K562 (cell line): ENCODE measurements around the gene MRPL22. TPM values are rescaled to one million over a fixed set of nuclear protein-coding genes. Genes with fewer than 3 reads are reported as not detected.

Experiments used
- ATAC-seq: fragments of 200-7000 bp; cut with Tn5 transposase; 3 replicates; pipeline ENCODE4 v1.9.1; 2020; ENCODE audit warnings: moderate library complexity
- BruUV-seq: library from RNA; stranded (reverse); fragments of 400-500 nt; replicated peaks from 2 replicates; lab custom pipeline; 2021; lab: Mats Ljungman, UMichigan
- CTCF ChIA-PET: fragments of 300-600 bp; formaldehyde crosslinking; extraction: SDS; loops from one replicate; lab custom pipeline; 2021; ENCODE audit warnings: low intra/inter-chr PET ratio; lab: Yijun Ruan, JAX
- POLR2A ChIA-PET: fragments of 300-600, 350-650 bp; sonication (Branson Sonifier 250); formaldehyde crosslinking; extraction: SDS; loops from one replicate; lab custom pipeline; 2021; ENCODE audit warnings: antibody characterized with exemption, inconsistent platforms; lab: Yijun Ruan, JAX
- DNase-seq, 4 experiments: peaks; one replicate each; pipeline versions ENCODE4 v3.0.0 to v3.0.0-alpha.2; 2011 to 2018; ENCODE audit warnings: low spot score in 3 of 4, mixed read lengths in 3 of 4; ENCODE audit errors: extremely low read depth in 1 of 4
- FAIRE-seq: peaks from 2 replicates; lab custom pipeline; 2011; peaks lifted over from hg19 to GRCh38; lab: Jason Lieb, UNC
- H2AFZ ChIP-seq: 2 replicates; pipeline ENCODE4 v1.6.0; 2011; ENCODE audit warnings: low read depth, low read length, control low read depth, inconsistent platforms
- H3K27ac ChIP-seq: fragments of 200-600 bp; 3 replicates; pipeline ENCODE4 v1.8.0; 2011; ENCODE audit warnings: low read depth, mild to moderate bottlenecking, control low read depth, inconsistent platforms, low read length, moderate library complexity, mixed read lengths; ENCODE audit errors: extremely low read depth
- H3K27me3 ChIP-seq, 2 experiments: fragments of 300-600 bp in 1 of 2; 2 replicates in 1 of 2; 3 replicates in 1 of 2; pipeline versions ENCODE4 v1.6.0 to v1.8.0; 2011; ENCODE audit warnings: inconsistent platforms in 2 of 2, low read length in 2 of 2, mild to moderate bottlenecking in 1 of 2, mixed read lengths in 1 of 2, moderate library complexity in 1 of 2; ENCODE audit not compliant: control insufficient read depth in 2 of 2, insufficient read depth in 2 of 2
- H3K36me3 ChIP-seq: fragments of 300-600 bp; 3 replicates; pipeline ENCODE4 v1.8.0; 2011; ENCODE audit warnings: mild to moderate bottlenecking, low read length, inconsistent platforms; ENCODE audit not compliant: control insufficient read depth, insufficient read depth
- H3K4me1 ChIP-seq, 2 experiments: fragments of 200-600 bp in 1 of 2; replicated peaks in 1 of 2; 2 replicates in 1 of 2; 3 replicates in 1 of 2; pipeline versions ENCODE4 v1.5.1 to v1.8.0; 2011; ENCODE audit warnings: inconsistent platforms in 2 of 2, low read length in 2 of 2, mild to moderate bottlenecking in 1 of 2, mixed read lengths in 1 of 2, moderate library complexity in 1 of 2; ENCODE audit not compliant: control insufficient read depth in 2 of 2, insufficient read depth in 2 of 2
- H3K4me2 ChIP-seq: 2 replicates; pipeline ENCODE4 v1.6.1; 2011; ENCODE audit warnings: low read length, control low read depth, inconsistent platforms, mixed read lengths; ENCODE audit not compliant: insufficient read depth
- H3K4me3 ChIP-seq: fragments of 200-600 bp; sonication (generic), shearing (Covaris generic); 2 replicates; pipeline ENCODE4 v1.5.1; 2016; ENCODE audit warnings: control low read depth, inconsistent platforms
- H3K79me2 ChIP-seq: fragments of 200-600 bp; 3 replicates; pipeline ENCODE4 v1.8.0; 2011; ENCODE audit warnings: low read length, inconsistent platforms; ENCODE audit not compliant: control insufficient read depth, insufficient read depth
- H3K9ac ChIP-seq, 2 experiments: 2 replicates each; pipeline versions ENCODE4 v1.6.0 to v1.6.1; 2011; ENCODE audit warnings: low read depth in 2 of 2, low read length in 2 of 2, control low read depth in 1 of 2, inconsistent platforms in 1 of 2, mild to moderate bottlenecking in 1 of 2, mixed read lengths in 1 of 2; ENCODE audit not compliant: insufficient read depth in 1 of 2
- H3K9me1 ChIP-seq: one replicate; pipeline ENCODE4 v1.6.0; 2011; ENCODE audit warnings: inconsistent platforms, mild to moderate bottlenecking, low read length, moderate library complexity; ENCODE audit not compliant: control insufficient read depth, insufficient read depth
- H3K9me3 ChIP-seq: replicated peaks from 2 replicates; pipeline ENCODE4 v1.5.1; 2011; ENCODE audit warnings: low read depth, low read length, inconsistent platforms; ENCODE audit not compliant: control insufficient read depth, insufficient read depth
- H4K20me1 ChIP-seq: replicated peaks from 2 replicates; pipeline ENCODE4 v1.6.1; 2011; ENCODE audit warnings: low read length, inconsistent platforms, mixed read lengths; ENCODE audit not compliant: control insufficient read depth, insufficient read depth
- CAMTA2 ChIP-seq: fragments of 250-450 bp; sonication (Bioruptor Pico); conservative IDR thresholded peaks from 2 replicates; pipeline ENCODE4 v1.5.1; 2022
- CREB1 ChIP-seq, 2 experiments: sonication (generic) in 1 of 2; formaldehyde crosslinking in 1 of 2; IDR thresholded peaks; 2 replicates each; pipeline versions ENCODE4 v1.6.1 to v1.8.0; 2012 to 2022; ENCODE audit warnings: inconsistent platforms in 1 of 2, mild to moderate bottlenecking in 1 of 2, missing genetic modification reagents in 1 of 2, moderate library complexity in 1 of 2
- ETV5 ChIP-seq: sonication (generic); formaldehyde crosslinking; IDR thresholded peaks from 2 replicates; pipeline ENCODE4 v1.4.0; 2020; ENCODE audit warnings: low read depth, mild to moderate bottlenecking, missing genetic modification reagents
- whole genome bisulfite sequencing: fragments of 100-300 bp; shearing (Covaris generic); methylation state at CpG from one replicate; pipeline ENCODE4 v1.1.6; 2016; ENCODE audit warnings: low coverage, mixed read lengths; ENCODE audit not compliant: insufficient coverage; ENCODE audit errors: missing lambda C conversion rate; 5-methylcytosine and 5-hydroxymethylcytosine counted together
- in situ Hi-C: fragments of 300-500 bp; cut with MboI; formaldehyde crosslinking; loops from 4 replicates; pipeline ENCODE4 v1.15.0; 2018; ENCODE audit warnings: inconsistent platforms, mixed read lengths
- intact Hi-C: fragments of 100-400 bp; cut with micrococcal nuclease; formaldehyde crosslinking; loops from 2 replicates; pipeline ENCODE4 v1.14.2; 2022
- polyA plus RNA-seq, 8 experiments: library from polyadenylated mRNA; depleted of rRNA in 4 of 8; stranded (reverse) in 5 of 8; unstranded in 3 of 8; fragments of >200 nt; fragmentation: Nextera tagmentation in 2 of 8; fragmentation: Illumina TruSeq in 1 of 8; extraction: Ambion mirVana in 2 of 8; extraction: Trizol in 1 of 8; gene quantifications; 2 replicates each; pipeline versions ENCODE4 v1.2.1 to v1.2.3, GENCODE V29; 2011 to 2014; ENCODE audit warnings: inconsistent platforms in 1 of 8, missing spikeins in 1 of 8
- total RNA-seq, 7 experiments: library from RNA; depleted of rRNA in 6 of 7; stranded (reverse); fragments of >200 nt in 6 of 7; fragmentation: Illumina TruSeq in 2 of 7; extraction: Trizol in 2 of 7; gene quantifications; 2 replicates each; pipeline versions ENCODE4 v1.2.1 to v1.2.3, GENCODE V29; 2011 to 2021; ENCODE audit warnings: low replicate concordance in 1 of 7
- TF ChIP-seq, protein P1 (sequence below): fragments of 450-650 bp; conservative IDR thresholded peaks from 2 replicates; pipeline ENCODE4 v1.6.1; 2016; ENCODE audit warnings: missing genetic modification characterization, low read depth, mild to moderate bottlenecking, missing compliant biosample characterization, moderate library complexity

MRPL22 gene
- total and polyA plus RNA-seq, 9 of the 15 experiments (the other 6 are each of a cell fraction or from before 2014, with no cell fraction given): 41.1 to 424 (median 102) TPM

DNA sequence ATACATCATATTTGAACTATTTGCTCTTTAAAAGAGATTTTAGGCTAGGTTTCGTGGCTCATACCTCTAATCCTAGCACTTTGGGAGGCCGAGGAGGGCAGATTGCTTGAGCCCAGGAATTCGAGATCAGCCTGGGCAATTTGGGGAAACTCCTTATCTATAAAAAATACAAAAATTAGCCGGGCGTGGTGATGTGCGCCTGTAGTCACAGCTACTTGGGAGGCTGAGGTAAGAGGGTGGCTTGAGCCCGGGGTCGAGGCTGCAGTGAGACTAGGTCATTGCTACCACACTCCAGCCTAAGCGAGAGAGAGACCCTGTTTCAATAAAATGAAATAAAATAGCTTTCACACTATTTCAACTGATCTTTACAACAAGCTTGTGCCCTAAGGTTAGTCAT, 500 bp upstream of the MRPL22 start:
- H4K20me1 ChIP-seq: 0 out of 2 replicates have a peak, but pooled peaks cover 5% of the 10 kb centered on the region
- intact Hi-C loops (loop anchor here (5.0 kb wide), 1 partner anchor 288 kb away; no protein-coding TSS in a partner anchor), in situ Hi-C loops (no loop called here)
- peak overlapping the region in 1 of 2 experiments; percentile 91; a peak in 3 of 4 replicates for H3K9ac ChIP-seq
- 69% methylated on average over 9 of the region's 9 CpGs for WGBS
- FAIRE-seq: no peak
- ChIA-PET POLR2A (interaction anchor here (0.7 kb wide), 1 partner anchor 567 kb away, joined by 3 read pairs; no protein-coding TSS in a partner anchor), CTCF (no interaction called here)
- ATAC-seq: no peak
- H3K27me3 ChIP-seq: no peaks in the 10 kb centered on the region
- H3K36me3 ChIP-seq: peaks cover 17% of the 10 kb centered on the region
- TF ChIP-seq, protein P1, sequence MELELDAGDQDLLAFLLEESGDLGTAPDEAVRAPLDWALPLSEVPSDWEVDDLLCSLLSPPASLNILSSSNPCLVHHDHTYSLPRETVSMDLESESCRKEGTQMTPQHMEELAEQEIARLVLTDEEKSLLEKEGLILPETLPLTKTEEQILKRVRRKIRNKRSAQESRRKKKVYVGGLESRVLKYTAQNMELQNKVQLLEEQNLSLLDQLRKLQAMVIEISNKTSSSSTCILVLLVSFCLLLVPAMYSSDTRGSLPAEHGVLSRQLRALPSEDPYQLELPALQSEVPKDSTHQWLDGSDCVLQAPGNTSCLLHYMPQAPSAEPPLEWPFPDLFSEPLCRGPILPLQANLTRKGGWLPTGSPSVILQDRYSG: peak; percentile 29; the same call in 1 of the 2 replicates
- TF ChIP-seq CREB1 (IDR thresholded peaks at IDR 0.05) (no peak), CREB1 (CRISPR knock-in tag; IDR thresholded peaks at IDR 0.05) (0 out of 2 replicates have a peak, but pooled peaks have one; percentile 12), ETV5 (CRISPR knock-in tag) (no peak), CAMTA2 (no peak)
- H2AFZ ChIP-seq: peak overlapping the region; percentile 92
- H3K9me3 ChIP-seq: no peaks in the 10 kb centered on the region
- no peaks in the 10 kb centered on the region for H3K9me1 ChIP-seq
- H3K27ac ChIP-seq: peak overlapping the region; percentile 79
- peaks cover 72% of the 10 kb centered on the region for H3K79me2 ChIP-seq
- peaks cover 26 to 32% of the 10 kb centered on the region in 2 experiments; a peak in 4 of 5 replicates for H3K4me1 ChIP-seq
- BruUV-seq: no TSS peak
- H3K4me2 ChIP-seq: peak overlapping the region; percentile 97
- no peak for DNase-seq
- H3K4me3 ChIP-seq: peak overlapping the region; percentile 69; the same call in 1 of the 2 replicates
